Trophoblast cell (in vitro differentiated cells and primary cell): Measurements from ENCODE around the gene CDX1.

Experiments
- DNase-seq, 2 donors: peaks; one replicate each; pipeline ENCODE4 v3.0.0-alpha.2; 2016
- H2AFZ ChIP-seq: 2 replicates; pipeline ENCODE4 v1.6.1; 2013; ENCODE audit warnings: low read length, moderate library complexity, mild to moderate bottlenecking; ENCODE audit not compliant: insufficient read depth, poor library complexity
- H2AK5ac ChIP-seq: 2 replicates; pipeline ENCODE4 v1.6.1; 2013; ENCODE audit warnings: mild to moderate bottlenecking, low read length
- H2BK120ac ChIP-seq: 2 replicates; pipeline ENCODE4 v1.6.1; 2013; ENCODE audit warnings: low read length, mild to moderate bottlenecking, moderate library complexity; ENCODE audit not compliant: insufficient read depth, poor library complexity
- H2BK12ac ChIP-seq: 2 replicates; pipeline ENCODE4 v1.6.1; 2013; ENCODE audit warnings: mild to moderate bottlenecking, low read length, moderate library complexity
- H2BK5ac ChIP-seq: 2 replicates; pipeline ENCODE4 v1.6.1; 2013; ENCODE audit warnings: low read length, low read depth, moderate library complexity, mild to moderate bottlenecking; ENCODE audit not compliant: poor library complexity
- H3K14ac ChIP-seq: 2 replicates; pipeline ENCODE4 v1.6.1; 2013; ENCODE audit warnings: mild to moderate bottlenecking, low read length
- H3K18ac ChIP-seq: 2 replicates; pipeline ENCODE4 v1.6.1; 2013; ENCODE audit warnings: mild to moderate bottlenecking, low read length
- H3K23ac ChIP-seq: 2 replicates; pipeline ENCODE4 v1.6.1; 2013; ENCODE audit warnings: low read length
- H3K27ac ChIP-seq: 2 replicates; pipeline ENCODE4 v1.5.1; 2013; ENCODE audit warnings: low read depth, mild to moderate bottlenecking, inconsistent platforms, low read length, moderate library complexity
- H3K27me3 ChIP-seq: 2 replicates; pipeline ENCODE4 v1.6.1; 2013; ENCODE audit warnings: inconsistent platforms, mild to moderate bottlenecking, low read length, moderate library complexity; ENCODE audit not compliant: insufficient read depth
- H3K36me3 ChIP-seq, 2 experiments: 1 replicate in 1 of 2; 2 replicates in 1 of 2; pipeline ENCODE4 v1.6.1; 2013; ENCODE audit warnings: low read length in 2 of 2, mild to moderate bottlenecking in 2 of 2, moderate library complexity in 1 of 2; ENCODE audit not compliant: insufficient read depth in 2 of 2, control insufficient read depth in 1 of 2
- H3K4ac ChIP-seq: 2 replicates; pipeline ENCODE4 v1.6.1; 2013; ENCODE audit warnings: low read depth, mild to moderate bottlenecking, low read length, moderate library complexity
- H3K4me1 ChIP-seq, 2 experiments: 1 replicate in 1 of 2; 2 replicates in 1 of 2; pipeline ENCODE4 v1.6.1; 2013; ENCODE audit warnings: low read length in 2 of 2, mild to moderate bottlenecking in 2 of 2, moderate library complexity in 1 of 2; ENCODE audit not compliant: insufficient read depth in 2 of 2, control insufficient read depth in 1 of 2
- H3K4me2 ChIP-seq: 2 replicates; pipeline ENCODE4 v1.6.1; 2013; ENCODE audit warnings: inconsistent platforms, mild to moderate bottlenecking, low read length, moderate library complexity
- H3K4me3 ChIP-seq: 2 replicates; pipeline ENCODE4 v1.5.1; 2013; ENCODE audit warnings: mild to moderate bottlenecking, low read depth, low read length, inconsistent platforms
- H3K79me1 ChIP-seq: one replicate; pipeline ENCODE4 v1.6.1; 2013; ENCODE audit warnings: low read length
- H3K79me2 ChIP-seq: 2 replicates; pipeline ENCODE4 v1.6.1; 2013; ENCODE audit warnings: low read length, mild to moderate bottlenecking; ENCODE audit not compliant: control insufficient read depth, insufficient read depth, poor library complexity
- H3K9ac ChIP-seq: 2 replicates; pipeline ENCODE4 v1.6.1; 2013; ENCODE audit warnings: mild to moderate bottlenecking, low read length
- H3K9me3 ChIP-seq: 2 replicates; pipeline ENCODE4 v1.6.1; 2013; ENCODE audit warnings: low read depth, mild to moderate bottlenecking, control low read depth, inconsistent platforms, low read length; ENCODE audit not compliant: insufficient read depth
- H4K12ac ChIP-seq: 2 replicates; pipeline ENCODE4 v1.6.1; 2013; ENCODE audit warnings: low read depth, mild to moderate bottlenecking, low read length, moderate library complexity
- H4K8ac ChIP-seq: 2 replicates; pipeline ENCODE4 v1.6.1; 2013; ENCODE audit warnings: low read depth, mild to moderate bottlenecking, low read length, moderate library complexity
- H4K91ac ChIP-seq: one replicate; pipeline ENCODE4 v1.6.1; 2013; ENCODE audit warnings: low read depth, mild to moderate bottlenecking, low read length, moderate library complexity
- WGBS: extraction: QIAGEN DNeasy Blood & Tissue Kit; methylation state at CpG from one replicate; pipeline ENCODE4 v1.1.7; 2013; ENCODE audit warnings: missing lambda C conversion rate; ENCODE audit not compliant: insufficient read length, insufficient coverage; ENCODE audit errors: extremely low coverage; 5-methylcytosine and 5-hydroxymethylcytosine counted together

Gene CDX1

DNA sequence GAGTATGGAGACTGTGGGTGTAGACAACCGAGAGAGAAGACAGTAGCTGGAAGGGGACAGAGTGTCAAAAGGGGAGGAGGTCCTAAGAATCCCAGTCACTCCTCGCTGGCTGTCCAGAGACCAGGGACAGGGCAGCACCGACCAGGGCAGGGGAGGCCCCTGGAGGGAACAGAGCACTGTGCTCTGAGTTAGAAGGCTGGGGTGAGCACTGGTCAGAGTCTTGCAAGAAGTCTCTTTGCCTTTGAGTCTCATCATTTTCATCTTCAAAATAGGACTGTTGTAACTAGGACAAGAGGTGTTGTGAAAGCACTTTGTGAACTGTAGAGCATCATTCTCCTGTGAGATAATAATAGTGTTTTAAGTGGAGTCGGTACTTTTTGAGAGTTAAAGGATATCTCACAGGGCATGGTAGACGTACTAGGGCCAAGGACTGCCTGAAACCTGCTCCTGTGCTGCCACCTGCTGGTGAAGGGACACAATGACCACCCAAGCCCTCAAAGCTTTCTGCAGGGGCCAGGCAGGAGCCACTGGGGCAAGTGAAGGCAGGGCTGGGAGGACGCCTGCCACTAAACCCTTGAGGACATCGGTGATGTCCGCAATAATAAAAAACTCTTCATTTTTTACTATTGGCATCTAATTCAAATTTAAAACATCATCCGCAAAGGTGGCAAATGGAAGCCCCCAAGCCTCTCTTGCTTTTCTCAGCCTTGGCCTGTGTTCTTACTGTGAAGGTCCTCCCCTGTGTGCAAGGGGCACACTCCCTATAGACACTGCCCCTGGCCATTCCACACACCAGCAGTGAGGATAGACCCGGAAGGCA, 51.5 kb downstream of the CDX1 start:
- Histone ChIP-seq H2BK5ac (no peak overlapping the region), H3K79me2 (no peaks in the 10 kb centered on the region), H3K36me3 (no peaks in the 10 kb centered on the region), H2AFZ (no peak overlapping the region), H3K18ac (no peak overlapping the region), H2AK5ac (peak overlapping the region; percentile 58), H3K9me3 (no peaks in the 10 kb centered on the region), H4K12ac (no peak overlapping the region), H2BK120ac (no peak overlapping the region), H3K4ac (no peak overlapping the region), H3K4me3 (no peak overlapping the region), H3K23ac (no peak overlapping the region), H3K79me1 (no peaks in the 10 kb centered on the region), H4K91ac (no peak overlapping the region), H3K4me1 (peaks cover 3 to 4% of the 10 kb centered on the region in 2 experiments), H3K27ac (no peak overlapping the region), H3K14ac (no peak overlapping the region), H4K8ac (no peak overlapping the region), H2BK12ac (no peak overlapping the region), H3K27me3 (no peaks in the 10 kb centered on the region), H3K9ac (no peak overlapping the region), H3K4me2 (no peak overlapping the region)
- peak; percentile 69 to 94 for DNase-seq
- WGBS = no CpG with 5 or more reads among the region's 10 CpGs

DNA sequence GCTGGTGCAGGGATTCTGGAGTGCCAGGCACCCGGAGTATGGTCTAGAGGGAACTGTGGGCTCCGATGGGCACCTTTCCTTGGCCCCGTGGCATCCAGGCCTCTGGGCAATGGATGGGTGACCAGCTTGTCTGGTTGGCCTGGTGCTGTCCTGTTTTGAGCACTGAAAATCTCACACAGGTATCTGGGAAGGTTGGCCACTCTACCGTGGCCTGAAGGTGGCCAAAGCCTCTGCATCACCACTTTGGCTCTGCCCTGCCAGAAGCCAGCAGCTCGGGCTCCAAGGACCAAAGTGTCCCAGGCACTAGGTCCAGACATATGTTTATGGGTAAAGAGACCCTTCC, 52.1 kb downstream of the CDX1 start:
- Histone ChIP-seq H3K23ac (no peak overlapping the region), H3K14ac (no peak overlapping the region), H3K36me3 (no peaks in the 10 kb centered on the region), H4K12ac (no peak overlapping the region), H3K4me2 (no peak overlapping the region), H3K9me3 (no peaks in the 10 kb centered on the region), H2BK5ac (no peak overlapping the region), H4K8ac (no peak overlapping the region), H3K4ac (no peak overlapping the region), H3K27me3 (no peaks in the 10 kb centered on the region), H3K79me2 (no peaks in the 10 kb centered on the region), H2BK12ac (no peak overlapping the region), H3K4me1 (peaks cover 3 to 4% of the 10 kb centered on the region in 2 experiments), H3K9ac (no peak overlapping the region), H3K18ac (no peak overlapping the region), H2AK5ac (peak overlapping the region; percentile 58), H3K27ac (no peak overlapping the region), H2AFZ (no peak overlapping the region), H3K79me1 (no peaks in the 10 kb centered on the region), H3K4me3 (no peak overlapping the region), H4K91ac (no peak overlapping the region), H2BK120ac (no peak overlapping the region)
- WGBS = no CpG with 5 or more reads among the region's 5 CpGs
- no peak for DNase-seq

DNA sequence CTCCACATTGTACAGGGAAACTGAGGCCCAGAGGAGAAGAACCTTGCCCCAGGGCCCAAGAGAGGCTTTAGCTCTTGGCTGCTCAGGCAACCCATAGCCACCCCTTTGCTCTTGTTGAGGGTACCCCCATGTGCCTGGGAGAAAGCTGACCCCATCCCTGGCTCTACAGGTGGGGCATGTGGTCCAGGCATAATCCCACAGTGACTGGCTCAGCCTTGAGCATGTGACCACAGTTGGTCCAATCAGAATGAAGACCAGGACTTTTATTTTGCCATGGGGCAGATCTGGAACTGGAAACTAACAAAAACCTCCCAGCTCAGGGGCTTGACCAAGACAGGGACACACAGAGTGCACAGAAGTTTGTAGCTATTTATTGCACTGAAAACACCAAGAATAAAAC, 52.6 kb downstream of the CDX1 start:
- Histone ChIP-seq H3K4me2 (no peak overlapping the region), H3K27ac (no peak overlapping the region), H2AK5ac (no peak overlapping the region), H3K4me1 (peaks cover 3 to 4% of the 10 kb centered on the region in 2 experiments), H3K9me3 (no peaks in the 10 kb centered on the region), H3K36me3 (no peaks in the 10 kb centered on the region), H3K4ac (no peak overlapping the region), H4K8ac (no peak overlapping the region), H3K18ac (no peak overlapping the region), H4K12ac (no peak overlapping the region), H3K79me2 (no peaks in the 10 kb centered on the region), H2BK12ac (no peak overlapping the region), H2BK120ac (no peak overlapping the region), H2AFZ (no peak overlapping the region), H2BK5ac (no peak overlapping the region), H3K27me3 (no peaks in the 10 kb centered on the region), H3K4me3 (no peak overlapping the region), H3K9ac (no peak overlapping the region), H3K79me1 (no peaks in the 10 kb centered on the region), H4K91ac (no peak overlapping the region), H3K14ac (no peak overlapping the region), H3K23ac (no peak overlapping the region)
- DNase-seq = no peak

- H2BK120ac ChIP-seq = peak overlapping the region; percentile 6
- no CpG with 5 or more reads among the region's 2 CpGs for WGBS
- H3K79me2 ChIP-seq = no peaks in the 10 kb centered on the region
- H3K4me3 ChIP-seq = no peak overlapping the region
- H3K27ac ChIP-seq = no peak overlapping the region
- no peaks in the 10 kb centered on the region for H3K79me1 ChIP-seq
- no peak overlapping the region for H2BK5ac ChIP-seq
- no peak overlapping the region for H3K18ac ChIP-seq
- H3K36me3 ChIP-seq = no peaks in the 10 kb centered on the region
- H2BK12ac ChIP-seq = peak overlapping the region; percentile 68
- DNase-seq = no peak
- H3K4me2 ChIP-seq = no peak overlapping the region
- no peak overlapping the region for H4K91ac ChIP-seq
- H4K8ac ChIP-seq = no peak overlapping the region
- no peak overlapping the region for H3K4ac ChIP-seq
- no peak overlapping the region for H3K14ac ChIP-seq
- no peak overlapping the region for H3K9ac ChIP-seq
- no peaks in the 10 kb centered on the region for H3K27me3 ChIP-seq
- H3K9me3 ChIP-seq = no peaks in the 10 kb centered on the region
- no peak overlapping the region for H2AFZ ChIP-seq
- H3K23ac ChIP-seq = no peak overlapping the region
- peak overlapping the region; percentile 39 for H2AK5ac ChIP-seq
- H3K4me1 ChIP-seq = peaks cover 3 to 4% of the 10 kb centered on the region in 2 experiments
- no peak overlapping the region for H4K12ac ChIP-seq
These were observed 53.3 kb downstream of the CDX1 start for GRCh38 chr5:150219861-150220260.
